Measurements from ENCODE around the gene IKBKG.
A peak's percentile ranks its signal among the peaks of the same experiment; 100 is the strongest.

- TF ChIP-seq CTCF (conservative IDR thresholded peaks at IDR 0.05; ENCODE audit: low read depth, low read length) (no peak), POLR2A (IDR thresholded peaks at IDR 0.05; ENCODE audit: low read depth, low read length) (no peak), FOS (IDR thresholded peaks at IDR 0.05; ENCODE audit: low read depth, low read length) (no peak), CHD1 (IDR thresholded peaks at IDR 0.05; ENCODE audit: low read depth, low read length) (no peak), USF2 (IDR thresholded peaks at IDR 0.05; ENCODE audit: low read depth, low read length) (no peak), MAZ (IDR thresholded peaks at IDR 0.05; ENCODE audit: borderline replicate concordance, low read depth, low read length) (no peak), SMC3 (IDR thresholded peaks at IDR 0.05; ENCODE audit: low read depth, low read length) (no peak), RAD21 (IDR thresholded peaks at IDR 0.05; ENCODE audit: low read length) (no peak), RFX5 (IDR thresholded peaks at IDR 0.05; ENCODE audit: low read depth, low read length) (no peak), RCOR1 (IDR thresholded peaks at IDR 0.05; ENCODE audit: insufficient replicate concordance, low read length) (no peak), BHLHE40 (IDR thresholded peaks at IDR 0.05; ENCODE audit: low read depth, low read length) (no peak), CEBPB (IDR thresholded peaks at IDR 0.05; ENCODE audit: low read depth, low read length) (peak; percentile 59; the same call in 1 of the 2 replicates), MAFK (IDR thresholded peaks at IDR 0.05; ENCODE audit: low read depth, low read length) (no peak; the same call in 1 of the 2 replicates)
Measured at GRCh38 chrX:154505734-154506133, 41.7 kb upstream of the IKBKG start.
